Mesenchymal stem cell (in vitro differentiated cells and primary cell): ENCODE measurements around the gene MAPK13.

Source experiments
- DNase-seq: peaks from one replicate; pipeline ENCODE4 v3.0.0-alpha.2; 2013
- H2AFZ ChIP-seq: one replicate; pipeline ENCODE4 v1.6.1; 2013; ENCODE audit warnings: low read depth, mild to moderate bottlenecking, control low read depth, inconsistent platforms, low read length, moderate library complexity
- H2AK5ac ChIP-seq: 2 replicates; pipeline ENCODE4 v1.6.1; 2013; ENCODE audit warnings: low read length, moderate library complexity, mild to moderate bottlenecking, inconsistent platforms; ENCODE audit not compliant: severe bottlenecking
- H2BK120ac ChIP-seq: one replicate; pipeline ENCODE4 v1.6.1; 2013; ENCODE audit warnings: low read depth, mild to moderate bottlenecking, inconsistent platforms, low read length, moderate library complexity
- H2BK12ac ChIP-seq, 2 experiments: one replicate each; pipeline ENCODE4 v1.6.1; 2013; ENCODE audit warnings: inconsistent platforms in 2 of 2, low read length in 2 of 2, mild to moderate bottlenecking in 2 of 2, moderate library complexity in 2 of 2, control low read depth in 1 of 2
- H2BK15ac ChIP-seq: one replicate; pipeline ENCODE4 v1.6.1; 2013; ENCODE audit warnings: mild to moderate bottlenecking, low read depth, inconsistent platforms; ENCODE audit not compliant: poor library complexity, severe bottlenecking
- H2BK5ac ChIP-seq: 2 replicates; pipeline ENCODE4 v1.6.1; 2013; ENCODE audit warnings: low read depth, mild to moderate bottlenecking, low read length, control low read depth, inconsistent platforms; ENCODE audit not compliant: poor library complexity, severe bottlenecking
- H3K14ac ChIP-seq, 2 experiments: one replicate each; pipeline ENCODE4 v1.6.1; 2013; ENCODE audit warnings: inconsistent platforms in 2 of 2, low read length in 2 of 2, control low read depth in 1 of 2, mild to moderate bottlenecking in 1 of 2, moderate library complexity in 1 of 2
- H3K18ac ChIP-seq, 2 experiments: one replicate each; pipeline ENCODE4 v1.6.1; 2013; ENCODE audit warnings: inconsistent platforms in 2 of 2, low read length in 2 of 2, control low read depth in 1 of 2, low read depth in 1 of 2, mild to moderate bottlenecking in 1 of 2
- H3K23ac ChIP-seq, 2 experiments: one replicate each; pipeline ENCODE4 v1.6.1; 2013; ENCODE audit warnings: inconsistent platforms in 2 of 2, low read length in 2 of 2, mild to moderate bottlenecking in 2 of 2, moderate library complexity in 2 of 2, control low read depth in 1 of 2
- H3K27ac ChIP-seq: 2 replicates; pipeline ENCODE4 v1.5.1; 2013; ENCODE audit warnings: mild to moderate bottlenecking, moderate library complexity, low read length, control low read depth, inconsistent platforms; ENCODE audit not compliant: poor library complexity, severe bottlenecking
- H3K27me3 ChIP-seq, 2 experiments: 2 replicates each; pipeline versions ENCODE4 v1.6.1 to v1.7.0; 2013; ENCODE audit warnings: low read length in 2 of 2, mild to moderate bottlenecking in 2 of 2, moderate library complexity in 2 of 2, control low read depth in 1 of 2, inconsistent platforms in 1 of 2; ENCODE audit not compliant: control insufficient read depth in 1 of 2, insufficient read depth in 1 of 2
- H3K36me3 ChIP-seq, 2 experiments: 2 replicates each; pipeline versions ENCODE4 v1.6.1 to v1.7.0; 2013; ENCODE audit warnings: low read length in 2 of 2, control low read depth in 1 of 2, inconsistent platforms in 1 of 2, low read depth in 1 of 2, mild to moderate bottlenecking in 1 of 2; ENCODE audit not compliant: insufficient read depth in 2 of 2, control insufficient read depth in 1 of 2
- H3K4ac ChIP-seq, 2 experiments: one replicate each; pipeline ENCODE4 v1.6.1; 2013; ENCODE audit warnings: inconsistent platforms in 2 of 2, low read length in 2 of 2, mild to moderate bottlenecking in 2 of 2, moderate library complexity in 2 of 2, control low read depth in 1 of 2, low read depth in 1 of 2
- H3K4me1 ChIP-seq: 2 replicates; pipeline ENCODE4 v1.6.1; 2013; ENCODE audit warnings: low read depth, low read length, control low read depth; ENCODE audit not compliant: control insufficient read depth, insufficient read depth
- H3K4me2 ChIP-seq: 2 replicates; pipeline ENCODE4 v1.6.1; 2013; ENCODE audit warnings: low read length, mild to moderate bottlenecking, inconsistent platforms; ENCODE audit not compliant: poor library complexity, severe bottlenecking
- H3K4me3 ChIP-seq, 2 experiments: 2 replicates each; pipeline versions ENCODE4 v1.5.1 to v1.7.0; 2013; ENCODE audit warnings: low read length in 2 of 2, mild to moderate bottlenecking in 2 of 2, control low read depth in 1 of 2, low read depth in 1 of 2; ENCODE audit not compliant: insufficient read depth in 1 of 2
- H3K79me1 ChIP-seq: replicated peaks from 2 replicates; pipeline ENCODE4 v1.6.1; 2013; ENCODE audit warnings: mild to moderate bottlenecking, control low read depth, low read length, inconsistent platforms; ENCODE audit not compliant: poor library complexity, severe bottlenecking
- H3K9ac ChIP-seq: 2 replicates; pipeline ENCODE4 v1.7.0; 2013; ENCODE audit warnings: mild to moderate bottlenecking, low read length, moderate library complexity
- H3K9me3 ChIP-seq: 2 replicates; pipeline ENCODE4 v1.7.0; 2013; ENCODE audit warnings: mild to moderate bottlenecking, low read length; ENCODE audit not compliant: control insufficient read depth
- H4K8ac ChIP-seq: one replicate; pipeline ENCODE4 v1.6.1; 2013; ENCODE audit warnings: inconsistent platforms, mild to moderate bottlenecking, low read length, moderate library complexity
- H4K91ac ChIP-seq: one replicate; pipeline ENCODE4 v1.6.1; 2013; ENCODE audit warnings: mild to moderate bottlenecking, low read length, inconsistent platforms
- WGBS: methylation state at CpG from one replicate; pipeline ENCODE4 v1.1.7; 2013; ENCODE audit warnings: mixed read lengths; 5-methylcytosine and 5-hydroxymethylcytosine counted together

Gene MAPK13

DNA sequence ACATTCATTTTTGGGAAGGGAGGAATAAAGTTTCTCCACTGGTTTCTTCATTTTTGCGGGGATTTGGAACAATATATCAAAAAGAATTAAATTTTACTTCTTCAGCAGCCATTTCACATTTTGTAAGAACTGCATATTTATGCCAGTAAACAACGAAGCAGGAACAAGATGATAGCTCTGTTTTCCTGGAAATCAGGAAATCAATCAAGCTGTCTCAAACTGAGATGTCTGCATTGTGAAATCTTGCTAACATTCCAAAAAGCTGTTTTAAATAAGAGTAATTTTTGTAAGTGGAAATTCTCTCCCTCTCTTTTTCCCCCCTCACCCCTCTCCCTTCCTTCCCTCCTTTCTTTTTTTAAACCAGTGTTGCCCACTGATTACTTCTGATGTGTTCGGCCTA, 20.0 kb downstream of the MAPK13 start:
- no peak overlapping the region for H3K4ac ChIP-seq
- H3K14ac ChIP-seq, result no peak overlapping the region
- H2BK15ac ChIP-seq, result no peak overlapping the region
- WGBS, result 69% methylated on average over 2 of the region's 3 CpGs
- no peak overlapping the region for H4K8ac ChIP-seq
- no peak overlapping the region for H2BK120ac ChIP-seq
- H3K4me3 ChIP-seq, result no peak overlapping the region
- H3K27ac ChIP-seq, result no peak overlapping the region
- no peak overlapping the region for H2AFZ ChIP-seq
- H3K23ac ChIP-seq, result no peak overlapping the region
- no peaks in the 10 kb centered on the region for H3K36me3 ChIP-seq
- H2BK5ac ChIP-seq, result no peak overlapping the region
- peaks cover 13% of the 10 kb centered on the region for H3K9me3 ChIP-seq
- H3K4me2 ChIP-seq, result no peak overlapping the region
- no peak overlapping the region for H4K91ac ChIP-seq
- peaks cover 0 to 4% of the 10 kb centered on the region in 2 experiments for H3K27me3 ChIP-seq
- no peak overlapping the region for H2BK12ac ChIP-seq
- no peak overlapping the region for H2AK5ac ChIP-seq
- H3K79me1 ChIP-seq, result no peaks in the 10 kb centered on the region
- H3K4me1 ChIP-seq, result no peaks in the 10 kb centered on the region
- H3K9ac ChIP-seq, result peak overlapping the region; percentile 54
- DNase-seq, result peak; percentile 6
- H3K18ac ChIP-seq, result no peak overlapping the region

DNA sequence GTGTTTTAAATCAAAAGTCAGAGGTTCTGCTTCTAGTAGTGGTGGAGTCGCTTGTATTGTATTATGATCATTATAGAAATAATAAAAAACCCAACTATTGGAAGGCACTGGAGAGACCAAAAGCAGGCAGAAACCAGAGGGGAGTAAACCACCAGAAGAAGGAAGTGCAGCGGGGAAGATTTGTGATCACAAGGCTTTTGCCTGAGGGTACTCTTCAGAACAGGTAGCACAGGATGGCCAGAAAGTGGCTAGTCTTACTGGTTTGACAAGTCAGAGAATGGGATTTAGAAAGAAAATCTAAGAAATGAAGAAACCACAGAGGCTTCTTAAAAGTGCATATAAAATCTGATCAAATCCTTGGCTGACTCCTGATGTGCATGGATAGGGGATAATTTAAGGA, 24.0 kb downstream of the MAPK13 start:
- Histone ChIP-seq H3K18ac (no peak overlapping the region), H3K4me1 (no peaks in the 10 kb centered on the region), H3K27me3 (no peaks in the 10 kb centered on the region), H3K23ac (no peak overlapping the region), H3K79me1 (no peaks in the 10 kb centered on the region), H3K9ac (no peak overlapping the region), H2BK15ac (no peak overlapping the region), H2AFZ (no peak overlapping the region), H3K14ac (no peak overlapping the region), H3K9me3 (peaks cover 27% of the 10 kb centered on the region), H2BK120ac (no peak overlapping the region), H3K4me3 (no peak overlapping the region), H4K8ac (no peak overlapping the region), H3K27ac (no peak overlapping the region), H4K91ac (no peak overlapping the region), H3K36me3 (no peaks in the 10 kb centered on the region), H3K4me2 (no peak overlapping the region), H2AK5ac (no peak overlapping the region), H2BK5ac (no peak overlapping the region), H3K4ac (no peak overlapping the region), H2BK12ac (no peak overlapping the region)
- DNase-seq, result no peak
- 96% methylated on average over 1 of the region's 2 CpGs for WGBS

- 100% methylated on average over 1 of the region's 2 CpGs for WGBS
- Histone ChIP-seq H2BK5ac (no peak overlapping the region), H3K9ac (no peak overlapping the region), H2AK5ac (no peak overlapping the region), H2AFZ (no peak overlapping the region), H3K23ac (no peak overlapping the region), H4K8ac (no peak overlapping the region), H3K18ac (no peak overlapping the region), H3K9me3 (peaks cover 27% of the 10 kb centered on the region), H3K36me3 (no peaks in the 10 kb centered on the region), H3K4me2 (no peak overlapping the region), H3K79me1 (no peaks in the 10 kb centered on the region), H3K4ac (no peak overlapping the region), H2BK120ac (no peak overlapping the region), H3K27ac (no peak overlapping the region), H4K91ac (no peak overlapping the region), H3K27me3 (no peaks in the 10 kb centered on the region), H3K4me1 (no peaks in the 10 kb centered on the region), H3K14ac (no peak overlapping the region), H3K4me3 (peak overlapping the region in 1 of 2 experiments; percentile 10), H2BK15ac (no peak overlapping the region), H2BK12ac (no peak overlapping the region)
- no peak for DNase-seq
These were observed 25.3 kb downstream of the MAPK13 start for GRCh38 chr6:36155662-36156061.

DNA sequence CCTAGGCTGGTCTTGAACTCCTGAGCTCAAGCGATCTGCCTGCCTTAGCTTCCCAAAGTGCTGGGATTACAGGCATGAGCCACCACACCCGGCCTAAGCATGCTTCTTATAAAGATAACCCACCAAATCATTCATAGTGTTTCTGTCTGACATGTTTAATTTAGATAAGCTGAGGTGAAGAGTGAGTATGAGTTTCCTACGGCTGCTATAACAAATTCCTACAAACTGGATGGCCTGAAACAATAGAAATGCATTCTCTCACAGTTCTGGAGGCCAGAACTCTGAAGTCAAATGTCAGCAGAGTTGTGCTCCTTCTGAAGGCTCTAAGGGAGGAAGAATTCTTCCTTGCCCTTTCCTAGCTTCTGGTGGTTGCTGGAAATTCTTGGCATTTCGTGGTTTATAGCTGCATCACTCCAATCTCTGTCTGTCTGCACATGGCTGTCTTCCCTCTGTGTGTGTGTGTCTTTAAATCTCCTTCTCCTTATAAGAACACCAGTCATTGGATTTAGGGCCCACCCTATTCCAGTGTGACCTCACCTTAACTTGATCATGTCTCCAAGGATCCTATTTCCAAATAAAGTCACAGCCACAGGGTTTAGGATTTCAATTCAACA, 29.9 kb downstream of the MAPK13 start:
- H3K27ac ChIP-seq, result no peak overlapping the region
- peaks cover 14% of the 10 kb centered on the region for H3K9me3 ChIP-seq
- H3K9ac ChIP-seq, result no peak overlapping the region
- DNase-seq, result peak; percentile 53
- H3K4me3 ChIP-seq, result no peak overlapping the region
- no peak overlapping the region for H2AFZ ChIP-seq
- no peak overlapping the region for H3K4me2 ChIP-seq
- H3K18ac ChIP-seq, result no peak overlapping the region
- H3K4me1 ChIP-seq, result no peaks in the 10 kb centered on the region
- no peak overlapping the region for H4K91ac ChIP-seq
- H3K4ac ChIP-seq, result no peak overlapping the region
- WGBS, result 82% methylated on average over 2 of the region's 4 CpGs
- no peak overlapping the region for H2BK120ac ChIP-seq
- no peak overlapping the region for H2BK12ac ChIP-seq
- no peaks in the 10 kb centered on the region for H3K79me1 ChIP-seq
- no peak overlapping the region for H3K14ac ChIP-seq
- H3K36me3 ChIP-seq, result no peaks in the 10 kb centered on the region
- no peak overlapping the region for H2BK5ac ChIP-seq
- H4K8ac ChIP-seq, result no peak overlapping the region
- H3K23ac ChIP-seq, result no peak overlapping the region
- H2AK5ac ChIP-seq, result no peak overlapping the region
- H3K27me3 ChIP-seq, result peaks cover 0 to 2% of the 10 kb centered on the region in 2 experiments
- no peak overlapping the region for H2BK15ac ChIP-seq
